ENCODE measurements around the gene VTCN1. TPM values are rescaled to one million over a fixed set of nuclear protein-coding genes. Genes with fewer than 3 reads are reported as not detected.
"Not testable (repeated sequence)": the region's sequence is repeated elsewhere in the genome, so short reads cannot be mapped to it uniquely, and the experiment has no call there.

Gene VTCN1
- total RNA-seq, 3 donors from 2014 or later: 0.16 to 97.0 (median 52.1) TPM

DNA sequence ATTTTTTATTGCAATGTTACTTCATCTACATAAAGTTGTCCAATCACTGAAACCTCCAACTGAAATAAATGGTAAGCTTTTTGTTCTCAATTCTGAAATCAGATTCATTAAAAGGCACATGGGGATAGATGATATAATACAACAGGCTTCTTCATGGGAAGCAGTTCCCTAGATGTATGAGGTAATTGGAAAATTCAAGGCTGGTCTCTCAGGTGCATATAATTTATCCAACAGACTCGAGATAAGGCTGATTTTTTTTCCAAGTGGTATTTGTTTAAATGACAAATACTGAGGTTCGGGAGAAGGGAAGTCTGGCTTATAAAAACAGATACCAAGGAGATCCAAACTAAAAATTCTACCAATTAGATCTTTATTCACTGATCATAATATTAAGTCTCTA, 103.4 kb downstream of the VTCN1 start:
- Histone ChIP-seq H3K36me3 (no peaks in the 10 kb centered on the region), H3K27ac (no peak overlapping the region), H3K4me1 (no peaks in the 10 kb centered on the region), H3K9me3 (no peaks in the 10 kb centered on the region), H3K27me3 (no peaks in the 10 kb centered on the region), H3K4me3 (no peak overlapping the region)
- TF ChIP-seq, protein P1, sequence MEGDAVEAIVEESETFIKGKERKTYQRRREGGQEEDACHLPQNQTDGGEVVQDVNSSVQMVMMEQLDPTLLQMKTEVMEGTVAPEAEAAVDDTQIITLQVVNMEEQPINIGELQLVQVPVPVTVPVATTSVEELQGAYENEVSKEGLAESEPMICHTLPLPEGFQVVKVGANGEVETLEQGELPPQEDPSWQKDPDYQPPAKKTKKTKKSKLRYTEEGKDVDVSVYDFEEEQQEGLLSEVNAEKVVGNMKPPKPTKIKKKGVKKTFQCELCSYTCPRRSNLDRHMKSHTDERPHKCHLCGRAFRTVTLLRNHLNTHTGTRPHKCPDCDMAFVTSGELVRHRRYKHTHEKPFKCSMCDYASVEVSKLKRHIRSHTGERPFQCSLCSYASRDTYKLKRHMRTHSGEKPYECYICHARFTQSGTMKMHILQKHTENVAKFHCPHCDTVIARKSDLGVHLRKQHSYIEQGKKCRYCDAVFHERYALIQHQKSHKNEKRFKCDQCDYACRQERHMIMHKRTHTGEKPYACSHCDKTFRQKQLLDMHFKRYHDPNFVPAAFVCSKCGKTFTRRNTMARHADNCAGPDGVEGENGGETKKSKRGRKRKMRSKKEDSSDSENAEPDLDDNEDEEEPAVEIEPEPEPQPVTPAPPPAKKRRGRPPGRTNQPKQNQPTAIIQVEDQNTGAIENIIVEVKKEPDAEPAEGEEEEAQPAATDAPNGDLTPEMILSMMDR (IDR thresholded peaks at IDR 0.05): no peak
- TF ChIP-seq POLR2A (IDR thresholded peaks at IDR 0.05) (no peak), POLR2AphosphoS5 (IDR thresholded peaks at IDR 0.05) (no peak)
- intact Hi-C loops (cut with DNase I; ENCODE audit: low total_unique reads): no loop called here
- DNase-seq (ENCODE audit: low spot score in 2 of 2): no peak

DNA sequence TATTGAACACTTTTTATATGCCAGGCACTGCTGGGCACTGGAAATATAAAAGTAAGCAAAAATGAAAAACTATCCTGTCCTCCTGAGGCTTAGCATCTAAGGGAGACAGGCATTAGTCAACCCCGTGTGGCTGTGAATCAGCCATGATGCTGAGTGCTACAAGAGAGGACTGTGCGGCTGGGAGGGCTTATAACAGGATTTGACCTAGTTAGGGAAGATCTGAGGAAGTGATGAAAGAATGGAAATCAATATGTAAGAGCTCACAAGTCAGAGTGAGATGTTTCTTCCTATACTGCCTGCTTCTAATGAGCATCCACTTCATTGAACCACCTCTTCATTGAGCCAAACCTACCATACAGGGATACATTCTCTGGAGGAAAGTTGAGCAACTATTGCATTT, 104.2 kb downstream of the VTCN1 start:
- no peaks in the 10 kb centered on the region for H3K9me3 ChIP-seq
- H3K36me3 ChIP-seq: no peaks in the 10 kb centered on the region
- TF ChIP-seq POLR2AphosphoS5 (IDR thresholded peaks at IDR 0.05) (no peak), POLR2A (IDR thresholded peaks at IDR 0.05) (no peak)
- TF ChIP-seq, protein P1 (IDR thresholded peaks at IDR 0.05): no peak
- no peaks in the 10 kb centered on the region for H3K27me3 ChIP-seq
- DNase-seq (ENCODE audit: low spot score in 2 of 2): no peak
- H3K4me3 ChIP-seq: no peak overlapping the region
- no peaks in the 10 kb centered on the region for H3K4me1 ChIP-seq
- intact Hi-C loops (cut with DNase I; ENCODE audit: low total_unique reads): no loop called here
- H3K27ac ChIP-seq: no peak overlapping the region

DNA sequence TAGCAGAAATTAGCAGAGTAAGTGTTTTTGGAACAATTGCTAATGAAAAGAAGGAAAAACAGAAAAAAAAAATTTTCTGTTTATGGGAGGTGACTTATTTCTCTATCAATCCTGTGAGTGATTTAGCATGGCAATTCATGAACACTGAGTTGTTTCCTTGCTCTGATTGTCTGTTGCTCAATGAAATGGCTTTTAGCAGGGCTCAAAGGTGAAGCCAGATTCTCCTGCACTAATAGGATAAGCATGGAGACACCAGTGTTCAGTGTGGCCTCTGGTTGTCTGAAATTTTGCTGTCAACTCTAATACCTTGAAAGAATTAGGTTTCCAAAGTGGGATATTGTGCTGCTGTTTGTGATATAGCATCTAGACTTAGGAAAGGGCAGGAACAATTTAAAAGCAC, 105.0 kb downstream of the VTCN1 start:
- no peaks in the 10 kb centered on the region for H3K4me1 ChIP-seq
- H3K27ac ChIP-seq: no peak overlapping the region
- H3K9me3 ChIP-seq: no peaks in the 10 kb centered on the region
- H3K4me3 ChIP-seq: no peak overlapping the region
- no peaks in the 10 kb centered on the region for H3K36me3 ChIP-seq
- TF ChIP-seq, protein P1 (IDR thresholded peaks at IDR 0.05): no peak
- TF ChIP-seq POLR2AphosphoS5 (IDR thresholded peaks at IDR 0.05) (no peak), POLR2A (IDR thresholded peaks at IDR 0.05) (no peak)
- no peak for DNase-seq (ENCODE audit: low spot score in 2 of 2)
- intact Hi-C loops (cut with DNase I; ENCODE audit: low total_unique reads): no loop called here
- no peaks in the 10 kb centered on the region for H3K27me3 ChIP-seq

DNA sequence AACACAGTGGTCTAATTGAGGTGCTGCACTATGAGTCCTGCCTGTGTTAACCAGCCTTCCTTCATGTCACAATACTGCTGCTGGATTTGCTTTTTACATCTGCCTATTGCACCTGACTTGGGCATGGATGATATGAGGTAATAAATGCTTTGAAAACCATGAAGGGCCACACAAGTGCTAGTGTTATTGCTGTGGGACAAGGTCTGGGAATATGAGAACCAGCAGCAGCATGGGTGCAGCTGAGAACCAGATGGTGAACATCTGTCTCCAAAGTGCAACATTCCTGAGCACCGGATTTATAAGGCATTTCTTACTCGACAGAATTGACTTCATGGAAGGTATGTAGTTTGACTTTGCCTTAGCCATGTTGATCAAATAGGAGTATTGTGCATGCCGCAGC, 105.7 kb downstream of the VTCN1 start:
- no peaks in the 10 kb centered on the region for H3K4me1 ChIP-seq
- no peak for DNase-seq (ENCODE audit: low spot score in 2 of 2)
- no peaks in the 10 kb centered on the region for H3K27me3 ChIP-seq
- no peak overlapping the region for H3K27ac ChIP-seq
- TF ChIP-seq POLR2AphosphoS5 (IDR thresholded peaks at IDR 0.05) (no peak), POLR2A (IDR thresholded peaks at IDR 0.05) (no peak)
- TF ChIP-seq, protein P1 (IDR thresholded peaks at IDR 0.05): no peak
- H3K4me3 ChIP-seq: no peak overlapping the region
- no peaks in the 10 kb centered on the region for H3K9me3 ChIP-seq
- H3K36me3 ChIP-seq: no peaks in the 10 kb centered on the region
- intact Hi-C loops (cut with DNase I; ENCODE audit: low total_unique reads): no loop called here

DNA sequence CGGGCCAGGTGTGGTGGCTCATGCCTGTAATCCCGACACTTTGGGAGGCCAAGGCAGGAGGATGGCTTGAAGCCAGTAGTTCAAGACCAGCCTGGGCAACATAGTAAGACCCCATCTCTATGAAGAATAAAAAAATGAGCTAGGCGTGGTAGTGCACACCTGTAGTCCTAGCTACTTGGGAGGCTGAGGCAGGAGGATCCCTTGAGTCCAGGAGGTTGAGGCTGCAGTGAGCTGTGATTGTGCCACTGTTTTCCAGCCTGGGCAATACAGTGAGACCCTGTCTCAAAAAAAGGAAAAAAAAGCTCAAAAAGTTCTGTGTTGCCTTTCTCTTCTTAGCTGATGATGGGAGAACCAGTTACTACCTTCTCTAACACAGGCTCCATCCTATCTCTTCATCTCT, 108.9 kb downstream of the VTCN1 start:
- H3K27ac ChIP-seq; H3K27me3 ChIP-seq; H3K4me3 ChIP-seq; intact Hi-C loops (cut with DNase I; ENCODE audit: low total_unique reads); H3K9me3 ChIP-seq; H3K36me3 ChIP-seq; DNase-seq (ENCODE audit: low spot score in 2 of 2); H3K4me1 ChIP-seq: not testable (repeated sequence)

DNA sequence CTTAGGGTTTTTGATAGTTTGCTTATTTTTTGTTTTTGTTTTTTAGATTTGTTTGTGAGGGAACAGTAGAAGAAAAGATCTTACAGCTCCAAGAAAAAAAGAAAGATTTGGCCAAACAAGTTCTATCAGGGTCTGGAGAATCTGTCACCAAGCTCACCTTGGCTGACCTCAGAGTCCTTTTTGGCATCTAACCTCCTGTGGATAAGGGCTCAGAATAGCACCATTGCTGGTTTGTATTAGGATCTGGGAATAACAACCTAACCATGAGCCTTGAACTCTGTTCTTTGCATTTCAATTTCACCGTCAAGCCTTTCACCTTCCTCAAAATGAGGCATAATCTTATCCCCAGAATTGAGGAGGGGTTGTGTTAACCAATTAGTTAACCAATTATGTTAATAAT, 109.4 kb downstream of the VTCN1 start:
- no peak for DNase-seq (ENCODE audit: low spot score in 2 of 2)
- no peaks in the 10 kb centered on the region for H3K9me3 ChIP-seq
- TF ChIP-seq POLR2AphosphoS5 (IDR thresholded peaks at IDR 0.05) (no peak), POLR2A (IDR thresholded peaks at IDR 0.05) (no peak)
- TF ChIP-seq, protein P1 (IDR thresholded peaks at IDR 0.05): no peak
- intact Hi-C loops (cut with DNase I; ENCODE audit: low total_unique reads): no loop called here
- H3K36me3 ChIP-seq: no peaks in the 10 kb centered on the region
- no peak overlapping the region for H3K4me3 ChIP-seq
- H3K27me3 ChIP-seq: no peaks in the 10 kb centered on the region
- no peak overlapping the region for H3K27ac ChIP-seq
- no peaks in the 10 kb centered on the region for H3K4me1 ChIP-seq
